HEK293 (cell line): ENCODE data around the gene RAB39A.

ENCODE experiments used
- CTCF ChIA-PET: fragments of 350-600 bp; formaldehyde crosslinking; extraction: SDS; loops from one replicate; lab custom pipeline; 2021; ENCODE audit warnings: antibody characterized with exemption; lab: Yijun Ruan, JAX
- POLR2A ChIA-PET: fragments of 300-600 bp; formaldehyde crosslinking; extraction: SDS; loops from one replicate; lab custom pipeline; 2020; ENCODE audit warnings: antibody characterized with exemption, inconsistent platforms; lab: Yijun Ruan, JAX
- H3K27ac ChIP-seq: fragments of 200-500 bp; sonication (Bioruptor generic); 2 replicates; pipeline ENCODE4 v1.5.1; 2014; ENCODE audit warnings: low read depth, low read length, control low read depth, inconsistent platforms; ENCODE audit errors: extremely low read depth
- H3K36me3 ChIP-seq, 2 experiments: fragments of 200-500 bp in 1 of 2; sonication (Bioruptor generic) in 1 of 2; 1 replicate in 1 of 2; 2 replicates in 1 of 2; pipeline ENCODE4 v1.5.1; 2014 to 2017; ENCODE audit warnings: inconsistent platforms in 2 of 2, low read length in 2 of 2; ENCODE audit not compliant: control insufficient read depth in 2 of 2, insufficient read depth in 1 of 2
- H3K4me1 ChIP-seq: fragments of 200-500 bp; sonication (Bioruptor generic); 2 replicates; pipeline ENCODE4 v1.5.1; 2014; ENCODE audit warnings: mild to moderate bottlenecking, low read length, inconsistent platforms; ENCODE audit not compliant: control insufficient read depth, insufficient read depth
- H3K4me3 ChIP-seq: 2 replicates; pipeline ENCODE4 v1.5.1; 2011; ENCODE audit warnings: low read depth, mild to moderate bottlenecking, control low read depth, low read length, moderate library complexity
- H3K9me3 ChIP-seq: fragments of 200-500 bp; sonication (Bioruptor generic); 2 replicates; pipeline ENCODE4 v1.5.1; 2014; ENCODE audit warnings: low read depth, low read length, inconsistent platforms; ENCODE audit not compliant: control insufficient read depth, insufficient read depth
- GFI1B ChIP-seq: fragments of 450-650 bp; formaldehyde crosslinking; IDR thresholded peaks from 2 replicates; pipeline ENCODE4 v1.5.1; 2016; ENCODE audit warnings: missing biosample characterization, missing genetic modification characterization
- HOXA7 ChIP-seq: sonication (generic); formaldehyde crosslinking; IDR thresholded peaks from 2 replicates; pipeline ENCODE4 v1.8.1; 2022; ENCODE audit warnings: missing genetic modification reagents, borderline replicate concordance
- KLF10 ChIP-seq: fragments of 450-650 bp; IDR thresholded peaks from 2 replicates; pipeline ENCODE4 v1.5.1; 2018; ENCODE audit warnings: missing biosample characterization, mild to moderate bottlenecking, missing genetic modification characterization
- MZF1 ChIP-seq: fragments of 450-650 bp; formaldehyde crosslinking; IDR thresholded peaks from 2 replicates; pipeline ENCODE4 v1.5.1; 2017; ENCODE audit warnings: missing biosample characterization, missing genetic modification characterization, borderline replicate concordance
- WT1 ChIP-seq: fragments of 450-650 bp; formaldehyde crosslinking; IDR thresholded peaks from 2 replicates; pipeline ENCODE4 v1.5.1; 2016; ENCODE audit warnings: missing biosample characterization, missing genetic modification characterization
- ZIC2 ChIP-seq: fragments of 450-650 bp; formaldehyde crosslinking; IDR thresholded peaks from 2 replicates; pipeline ENCODE4 v1.5.1; 2016; ENCODE audit warnings: missing biosample characterization, missing genetic modification characterization
- ZNF121 ChIP-seq: fragments of 450-650 bp; formaldehyde crosslinking; IDR thresholded peaks from 2 replicates; pipeline ENCODE4 v1.5.1; 2016; ENCODE audit warnings: missing biosample characterization, missing genetic modification characterization
- ZNF133 ChIP-seq: fragments of 450-650 bp; formaldehyde crosslinking; IDR thresholded peaks from 2 replicates; pipeline ENCODE4 v1.5.1; 2016; ENCODE audit warnings: missing biosample characterization, missing genetic modification characterization
- ZNF16 ChIP-seq: fragments of 450-650 bp; formaldehyde crosslinking; IDR thresholded peaks from 2 replicates; pipeline ENCODE4 v1.5.1; 2016; ENCODE audit warnings: low read depth, missing biosample characterization, missing genetic modification characterization
- ZNF2 ChIP-seq: fragments of 450-650 bp; formaldehyde crosslinking; IDR thresholded peaks from 2 replicates; pipeline ENCODE4 v1.5.1; 2016; ENCODE audit warnings: missing biosample characterization, missing genetic modification characterization
- ZNF324 ChIP-seq: fragments of 450-650 bp; formaldehyde crosslinking; IDR thresholded peaks from 2 replicates; pipeline ENCODE4 v1.5.1; 2016; ENCODE audit warnings: missing biosample characterization, missing genetic modification characterization
- ZNF341 ChIP-seq: fragments of 450-650 bp; formaldehyde crosslinking; IDR thresholded peaks from 2 replicates; pipeline ENCODE4; 2016; ENCODE audit warnings: low read depth, missing biosample characterization, missing genetic modification characterization
- ZNF501 ChIP-seq: fragments of 450-650 bp; formaldehyde crosslinking; IDR thresholded peaks from 2 replicates; pipeline ENCODE4 v1.5.1; 2016; ENCODE audit warnings: missing biosample characterization, missing genetic modification characterization
- ZNF654 ChIP-seq: fragments of 450-650 bp; formaldehyde crosslinking; IDR thresholded peaks from 2 replicates; pipeline ENCODE4 v1.5.1; 2016; ENCODE audit warnings: low read depth, missing biosample characterization, missing genetic modification characterization
- ZNF747 ChIP-seq: fragments of 450-650 bp; formaldehyde crosslinking; IDR thresholded peaks from 2 replicates; pipeline ENCODE4 v1.5.1; 2016; ENCODE audit warnings: missing biosample characterization, missing genetic modification characterization
- ZSCAN16 ChIP-seq: fragments of 450-650 bp; formaldehyde crosslinking; IDR thresholded peaks from 2 replicates; pipeline ENCODE4 v1.5.1; 2016; ENCODE audit warnings: missing biosample characterization, missing genetic modification characterization
- TF ChIP-seq, protein P1 (sequence below): fragments of 450-650 bp; formaldehyde crosslinking; IDR thresholded peaks from 2 replicates; pipeline ENCODE4 v1.5.0; 2017; ENCODE audit warnings: missing biosample characterization, missing genetic modification characterization, borderline replicate concordance
- TF ChIP-seq, protein P2 (sequence below): fragments of 450-650 bp; formaldehyde crosslinking; IDR thresholded peaks from 2 replicates; pipeline ENCODE4 v1.5.1; 2016; ENCODE audit warnings: missing biosample characterization, missing genetic modification characterization
- TF ChIP-seq, protein P3 (sequence below): fragments of 450-650 bp; formaldehyde crosslinking; IDR thresholded peaks from 2 replicates; pipeline ENCODE4 v1.5.1; 2016; ENCODE audit warnings: missing biosample characterization, missing genetic modification characterization
- TF ChIP-seq, protein P4 (sequence below): fragments of 450-650 bp; formaldehyde crosslinking; IDR thresholded peaks from 2 replicates; pipeline ENCODE4 v1.5.1; 2016; ENCODE audit warnings: missing biosample characterization, missing genetic modification characterization

Gene RAB39A

DNA sequence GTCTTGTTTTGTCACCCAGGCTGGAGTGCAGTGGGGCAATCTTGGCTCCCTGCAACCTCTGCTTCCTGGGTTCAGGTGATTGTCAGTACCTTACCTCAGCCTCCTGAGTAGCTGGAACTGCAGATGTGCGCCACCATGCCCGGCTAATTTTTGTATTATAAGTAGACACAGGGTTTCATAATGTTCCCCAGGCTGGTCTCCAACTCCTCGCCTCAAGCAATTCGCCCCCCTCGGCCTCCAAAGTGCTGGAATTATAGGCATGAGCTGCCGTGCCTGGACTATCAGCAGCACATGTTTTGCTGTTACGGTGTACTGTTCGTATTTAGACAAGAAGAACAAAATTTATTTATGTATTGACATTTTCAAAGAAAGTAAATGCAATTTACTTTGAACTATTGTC, 34.8 kb downstream of the RAB39A start:
- no peaks in the 10 kb centered on the region for H3K4me1 ChIP-seq
- CTCF ChIA-PET, result no interaction called here
- no peak overlapping the region for H3K4me3 ChIP-seq
- no peak overlapping the region for H3K27ac ChIP-seq
- no peaks in the 10 kb centered on the region for H3K9me3 ChIP-seq
- POLR2A ChIA-PET, result no interaction called here
- no peaks in the 10 kb centered on the region for H3K36me3 ChIP-seq
- TF ChIP-seq ZNF133 (tag by site-specific recombination) (no peak), ZNF121 (tag by site-specific recombination) (no peak), KLF10 (no peak), MZF1 (tag by site-specific recombination) (no peak), ZNF2 (tag by site-specific recombination) (no peak), ZNF501 (tag by site-specific recombination) (no peak), ZSCAN16 (no peak), GFI1B (tag by site-specific recombination) (no peak), ZNF747 (tag by site-specific recombination) (no peak), ZNF654 (tag by site-specific recombination) (no peak), WT1 (tag by site-specific recombination) (no peak), ZNF16 (tag by site-specific recombination) (no peak), HOXA7 (CRISPR knock-in tag) (no peak), ZNF341 (tag by site-specific recombination) (no peak), ZIC2 (tag by site-specific recombination) (no peak), ZNF324 (tag by site-specific recombination) (no peak)
- TF ChIP-seq, protein P1, sequence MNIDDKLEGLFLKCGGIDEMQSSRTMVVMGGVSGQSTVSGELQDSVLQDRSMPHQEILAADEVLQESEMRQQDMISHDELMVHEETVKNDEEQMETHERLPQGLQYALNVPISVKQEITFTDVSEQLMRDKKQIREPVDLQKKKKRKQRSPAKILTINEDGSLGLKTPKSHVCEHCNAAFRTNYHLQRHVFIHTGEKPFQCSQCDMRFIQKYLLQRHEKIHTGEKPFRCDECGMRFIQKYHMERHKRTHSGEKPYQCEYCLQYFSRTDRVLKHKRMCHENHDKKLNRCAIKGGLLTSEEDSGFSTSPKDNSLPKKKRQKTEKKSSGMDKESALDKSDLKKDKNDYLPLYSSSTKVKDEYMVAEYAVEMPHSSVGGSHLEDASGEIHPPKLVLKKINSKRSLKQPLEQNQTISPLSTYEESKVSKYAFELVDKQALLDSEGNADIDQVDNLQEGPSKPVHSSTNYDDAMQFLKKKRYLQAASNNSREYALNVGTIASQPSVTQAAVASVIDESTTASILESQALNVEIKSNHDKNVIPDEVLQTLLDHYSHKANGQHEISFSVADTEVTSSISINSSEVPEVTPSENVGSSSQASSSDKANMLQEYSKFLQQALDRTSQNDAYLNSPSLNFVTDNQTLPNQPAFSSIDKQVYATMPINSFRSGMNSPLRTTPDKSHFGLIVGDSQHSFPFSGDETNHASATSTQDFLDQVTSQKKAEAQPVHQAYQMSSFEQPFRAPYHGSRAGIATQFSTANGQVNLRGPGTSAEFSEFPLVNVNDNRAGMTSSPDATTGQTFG (tag by site-specific recombination), result no peak
- TF ChIP-seq, protein P2, sequence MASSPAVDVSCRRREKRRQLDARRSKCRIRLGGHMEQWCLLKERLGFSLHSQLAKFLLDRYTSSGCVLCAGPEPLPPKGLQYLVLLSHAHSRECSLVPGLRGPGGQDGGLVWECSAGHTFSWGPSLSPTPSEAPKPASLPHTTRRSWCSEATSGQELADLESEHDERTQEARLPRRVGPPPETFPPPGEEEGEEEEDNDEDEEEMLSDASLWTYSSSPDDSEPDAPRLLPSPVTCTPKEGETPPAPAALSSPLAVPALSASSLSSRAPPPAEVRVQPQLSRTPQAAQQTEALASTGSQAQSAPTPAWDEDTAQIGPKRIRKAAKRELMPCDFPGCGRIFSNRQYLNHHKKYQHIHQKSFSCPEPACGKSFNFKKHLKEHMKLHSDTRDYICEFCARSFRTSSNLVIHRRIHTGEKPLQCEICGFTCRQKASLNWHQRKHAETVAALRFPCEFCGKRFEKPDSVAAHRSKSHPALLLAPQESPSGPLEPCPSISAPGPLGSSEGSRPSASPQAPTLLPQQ (tag by site-specific recombination), result no peak
- TF ChIP-seq, protein P3, sequence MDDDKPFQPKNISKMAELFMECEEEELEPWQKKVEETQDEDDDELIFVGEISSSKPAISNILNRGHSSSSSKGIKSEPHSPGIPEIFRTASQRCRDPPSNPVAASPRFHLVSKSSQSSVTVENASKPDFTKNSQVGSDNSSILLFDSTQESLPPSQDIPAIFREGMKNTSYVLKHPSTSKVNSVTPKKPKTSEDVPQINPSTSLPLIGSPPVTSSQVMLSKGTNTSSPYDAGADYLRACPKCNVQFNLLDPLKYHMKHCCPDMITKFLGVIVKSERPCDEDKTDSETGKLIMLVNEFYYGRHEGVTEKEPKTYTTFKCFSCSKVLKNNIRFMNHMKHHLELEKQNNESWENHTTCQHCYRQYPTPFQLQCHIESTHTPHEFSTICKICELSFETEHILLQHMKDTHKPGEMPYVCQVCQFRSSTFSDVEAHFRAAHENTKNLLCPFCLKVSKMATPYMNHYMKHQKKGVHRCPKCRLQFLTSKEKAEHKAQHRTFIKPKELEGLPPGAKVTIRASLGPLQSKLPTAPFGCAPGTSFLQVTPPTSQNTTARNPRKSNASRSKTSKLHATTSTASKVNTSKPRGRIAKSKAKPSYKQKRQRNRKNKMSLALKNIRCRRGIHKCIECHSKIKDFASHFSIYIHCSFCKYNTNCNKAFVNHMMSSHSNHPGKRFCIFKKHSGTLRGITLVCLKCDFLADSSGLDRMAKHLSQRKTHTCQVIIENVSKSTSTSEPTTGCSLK, result no peak
- TF ChIP-seq, protein P4, sequence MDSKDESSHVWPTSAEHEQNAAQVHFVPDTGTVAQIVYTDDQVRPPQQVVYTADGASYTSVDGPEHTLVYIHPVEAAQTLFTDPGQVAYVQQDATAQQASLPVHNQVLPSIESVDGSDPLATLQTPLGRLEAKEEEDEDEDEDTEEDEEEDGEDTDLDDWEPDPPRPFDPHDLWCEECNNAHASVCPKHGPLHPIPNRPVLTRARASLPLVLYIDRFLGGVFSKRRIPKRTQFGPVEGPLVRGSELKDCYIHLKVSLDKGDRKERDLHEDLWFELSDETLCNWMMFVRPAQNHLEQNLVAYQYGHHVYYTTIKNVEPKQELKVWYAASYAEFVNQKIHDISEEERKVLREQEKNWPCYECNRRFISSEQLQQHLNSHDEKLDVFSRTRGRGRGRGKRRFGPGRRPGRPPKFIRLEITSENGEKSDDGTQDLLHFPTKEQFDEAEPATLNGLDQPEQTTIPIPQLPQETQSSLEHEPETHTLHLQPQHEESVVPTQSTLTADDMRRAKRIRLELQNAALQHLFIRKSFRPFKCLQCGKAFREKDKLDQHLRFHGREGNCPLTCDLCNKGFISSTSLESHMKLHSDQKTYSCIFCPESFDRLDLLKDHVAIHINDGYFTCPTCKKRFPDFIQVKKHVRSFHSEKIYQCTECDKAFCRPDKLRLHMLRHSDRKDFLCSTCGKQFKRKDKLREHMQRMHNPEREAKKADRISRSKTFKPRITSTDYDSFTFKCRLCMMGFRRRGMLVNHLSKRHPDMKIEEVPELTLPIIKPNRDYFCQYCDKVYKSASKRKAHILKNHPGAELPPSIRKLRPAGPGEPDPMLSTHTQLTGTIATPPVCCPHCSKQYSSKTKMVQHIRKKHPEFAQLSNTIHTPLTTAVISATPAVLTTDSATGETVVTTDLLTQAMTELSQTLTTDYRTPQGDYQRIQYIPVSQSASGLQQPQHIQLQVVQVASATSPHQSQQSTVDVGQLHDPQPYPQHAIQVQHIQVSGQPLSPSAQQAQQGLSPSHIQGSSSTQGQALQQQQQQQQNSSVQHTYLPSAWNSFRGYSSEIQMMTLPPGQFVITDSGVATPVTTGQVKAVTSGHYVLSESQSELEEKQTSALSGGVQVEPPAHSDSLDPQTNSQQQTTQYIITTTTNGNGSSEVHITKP, result no peak
